HEK293 (cell line): Measurements from ENCODE around the gene NLGN4Y.

Source experiments
- CTCF ChIA-PET: fragments of 350-600 bp; formaldehyde crosslinking; extraction: SDS; loops from one replicate; lab custom pipeline; 2021; ENCODE audit warnings: antibody characterized with exemption; lab: Yijun Ruan, JAX
- POLR2A ChIA-PET: fragments of 300-600 bp; formaldehyde crosslinking; extraction: SDS; loops from one replicate; lab custom pipeline; 2020; ENCODE audit warnings: antibody characterized with exemption, inconsistent platforms; lab: Yijun Ruan, JAX
- H3K27ac ChIP-seq: fragments of 200-500 bp; sonication (Bioruptor generic); 2 replicates; pipeline ENCODE4 v1.5.1; 2014; ENCODE audit warnings: low read depth, low read length, control low read depth, inconsistent platforms; ENCODE audit errors: extremely low read depth
- H3K36me3 ChIP-seq, 2 experiments: fragments of 200-500 bp in 1 of 2; sonication (Bioruptor generic) in 1 of 2; 1 replicate in 1 of 2; 2 replicates in 1 of 2; pipeline ENCODE4 v1.5.1; 2014 to 2017; ENCODE audit warnings: inconsistent platforms in 2 of 2, low read length in 2 of 2; ENCODE audit not compliant: control insufficient read depth in 2 of 2, insufficient read depth in 1 of 2
- H3K4me1 ChIP-seq: fragments of 200-500 bp; sonication (Bioruptor generic); 2 replicates; pipeline ENCODE4 v1.5.1; 2014; ENCODE audit warnings: mild to moderate bottlenecking, low read length, inconsistent platforms; ENCODE audit not compliant: control insufficient read depth, insufficient read depth
- H3K4me3 ChIP-seq: 2 replicates; pipeline ENCODE4 v1.5.1; 2011; ENCODE audit warnings: low read depth, mild to moderate bottlenecking, control low read depth, low read length, moderate library complexity
- H3K9me3 ChIP-seq: fragments of 200-500 bp; sonication (Bioruptor generic); 2 replicates; pipeline ENCODE4 v1.5.1; 2014; ENCODE audit warnings: low read depth, low read length, inconsistent platforms; ENCODE audit not compliant: control insufficient read depth, insufficient read depth
- FEZF1 ChIP-seq: fragments of 450-650 bp; formaldehyde crosslinking; IDR thresholded peaks from 2 replicates; pipeline ENCODE4 v1.5.1; 2016; ENCODE audit warnings: missing biosample characterization, missing genetic modification characterization
- GLIS1 ChIP-seq: fragments of 450-650 bp; formaldehyde crosslinking; IDR thresholded peaks from 2 replicates; pipeline ENCODE4 v1.5.1; 2016; ENCODE audit warnings: missing biosample characterization, missing genetic modification characterization
- HOXD13 ChIP-seq: sonication (generic); formaldehyde crosslinking; IDR thresholded peaks from 2 replicates; pipeline ENCODE4 v1.8.0; 2022; ENCODE audit warnings: missing genetic modification reagents, borderline replicate concordance
- ZBTB8A ChIP-seq: fragments of 450-650 bp; formaldehyde crosslinking; IDR thresholded peaks from 2 replicates; pipeline ENCODE4 v1.5.1; 2016; ENCODE audit warnings: missing biosample characterization, missing genetic modification characterization
- ZNF112 ChIP-seq: fragments of 450-650 bp; formaldehyde crosslinking; IDR thresholded peaks from 2 replicates; pipeline ENCODE4 v1.5.0; 2017; ENCODE audit warnings: missing biosample characterization, missing genetic modification characterization
- ZNF2 ChIP-seq: fragments of 450-650 bp; formaldehyde crosslinking; IDR thresholded peaks from 2 replicates; pipeline ENCODE4 v1.5.1; 2016; ENCODE audit warnings: missing biosample characterization, missing genetic modification characterization
- ZNF202 ChIP-seq: fragments of 450-650 bp; formaldehyde crosslinking; IDR thresholded peaks from 2 replicates; pipeline ENCODE4 v1.5.1; 2016; ENCODE audit warnings: missing biosample characterization, missing genetic modification characterization, borderline replicate concordance
- ZNF514 ChIP-seq: fragments of 450-650 bp; formaldehyde crosslinking; IDR thresholded peaks from 2 replicates; pipeline ENCODE4 v1.5.1; 2016; ENCODE audit warnings: missing biosample characterization, missing genetic modification characterization
- ZNF549 ChIP-seq: fragments of 450-650 bp; IDR thresholded peaks from 2 replicates; pipeline ENCODE4 v1.5.1; 2018; ENCODE audit warnings: missing biosample characterization, missing genetic modification characterization, mild to moderate bottlenecking, inconsistent platforms, moderate library complexity
- ZNF558 ChIP-seq: fragments of 450-650 bp; formaldehyde crosslinking; IDR thresholded peaks from 2 replicates; pipeline ENCODE4 v1.5.1; 2016; ENCODE audit warnings: missing biosample characterization, missing genetic modification characterization
- ZNF560 ChIP-seq: fragments of 450-650 bp; formaldehyde crosslinking; IDR thresholded peaks from 2 replicates; pipeline ENCODE4 v1.5.1; 2017; ENCODE audit warnings: missing biosample characterization, missing genetic modification characterization, borderline replicate concordance
- ZNF571 ChIP-seq: fragments of 450-650 bp; formaldehyde crosslinking; IDR thresholded peaks from 2 replicates; pipeline ENCODE4 v1.5.0; 2017; ENCODE audit warnings: missing biosample characterization, missing genetic modification characterization
- ZNF654 ChIP-seq: fragments of 450-650 bp; formaldehyde crosslinking; IDR thresholded peaks from 2 replicates; pipeline ENCODE4 v1.5.1; 2016; ENCODE audit warnings: low read depth, missing biosample characterization, missing genetic modification characterization
- ZNF747 ChIP-seq: fragments of 450-650 bp; formaldehyde crosslinking; IDR thresholded peaks from 2 replicates; pipeline ENCODE4 v1.5.1; 2016; ENCODE audit warnings: missing biosample characterization, missing genetic modification characterization
- ZNF843 ChIP-seq: fragments of 450-650 bp; formaldehyde crosslinking; IDR thresholded peaks from 2 replicates; pipeline ENCODE4 v1.5.1; 2016; ENCODE audit warnings: missing biosample characterization, missing genetic modification characterization
- TF ChIP-seq, protein P1 (sequence below): fragments of 450-650 bp; formaldehyde crosslinking; IDR thresholded peaks from 2 replicates; pipeline ENCODE4 v1.5.1; 2016; ENCODE audit warnings: missing biosample characterization, missing genetic modification characterization
- TF ChIP-seq, protein P2 (sequence below): fragments of 450-650 bp; formaldehyde crosslinking; IDR thresholded peaks from 2 replicates; pipeline ENCODE4 v1.5.1; 2016; ENCODE audit warnings: missing biosample characterization, missing genetic modification characterization, borderline replicate concordance
- TF ChIP-seq, protein P3 (sequence below): fragments of 450-650 bp; formaldehyde crosslinking; IDR thresholded peaks from 2 replicates; pipeline ENCODE4 v1.5.0; 2017; ENCODE audit warnings: missing biosample characterization, missing genetic modification characterization, borderline replicate concordance

The NLGN4Y gene

DNA sequence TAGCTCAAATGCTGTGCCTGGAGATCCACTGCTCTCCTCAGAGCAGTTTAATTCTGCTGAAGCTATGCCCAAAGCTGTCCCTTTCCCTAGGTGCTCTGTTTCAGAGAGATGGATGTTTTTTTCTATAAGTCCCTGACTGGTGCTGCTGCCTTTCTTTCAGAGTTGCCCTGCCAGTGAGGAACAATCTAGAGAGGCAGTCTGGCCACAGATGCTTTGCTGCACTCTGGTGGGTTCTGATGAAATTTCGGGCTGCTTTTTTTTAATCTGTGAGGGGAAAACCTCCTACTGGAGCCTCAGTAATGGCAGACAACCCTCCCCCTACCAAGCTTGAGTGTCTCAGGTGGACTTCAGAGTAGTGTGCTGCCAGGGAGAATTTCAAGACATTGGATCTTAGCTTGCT is 93.3 kb downstream of the NLGN4Y start (continued):
- TF ChIP-seq ZNF747 (tag by site-specific recombination) = no peak
- no peak for TF ChIP-seq ZBTB8A (tag by site-specific recombination)
- no peak for TF ChIP-seq ZNF2 (tag by site-specific recombination)
- no peak for TF ChIP-seq ZNF202 (tag by site-specific recombination)
- TF ChIP-seq FEZF1 (tag by site-specific recombination) = no peak
- TF ChIP-seq ZNF112 (tag by site-specific recombination) = no peak
- TF ChIP-seq, all 188 proteins: peak for 0

DNA sequence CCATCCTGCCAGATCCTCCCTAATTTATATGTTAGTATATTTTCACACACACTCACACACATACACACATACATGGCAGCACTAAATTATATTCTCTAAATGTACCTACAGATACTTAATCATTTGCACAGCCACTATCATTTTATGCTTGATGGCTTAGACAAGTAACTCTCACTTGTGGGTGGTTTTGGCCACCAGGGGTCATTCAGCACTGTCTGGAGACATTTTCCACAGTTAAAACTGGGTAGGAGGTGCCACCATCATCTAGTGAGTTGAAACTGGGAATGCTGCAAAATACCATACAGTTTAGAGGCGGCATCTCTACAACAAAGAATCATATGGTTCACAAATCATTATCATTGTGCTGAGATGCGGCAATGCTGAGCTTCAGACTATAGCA is 94.2 kb downstream of the NLGN4Y start:
- ChIA-PET CTCF (no interaction called here), POLR2A (no interaction called here)
- Histone ChIP-seq H3K27ac (no peak overlapping the region), H3K9me3 (no peaks in the 10 kb centered on the region), H3K36me3 (no peaks in the 10 kb centered on the region)
- TF ChIP-seq ZNF571 (tag by site-specific recombination) = no peak
- TF ChIP-seq ZBTB8A (tag by site-specific recombination) = no peak
- TF ChIP-seq, all 188 proteins: peak for 0
- no peak overlapping the region for H3K4me3 ChIP-seq
- H3K4me1 ChIP-seq = no peaks in the 10 kb centered on the region

DNA sequence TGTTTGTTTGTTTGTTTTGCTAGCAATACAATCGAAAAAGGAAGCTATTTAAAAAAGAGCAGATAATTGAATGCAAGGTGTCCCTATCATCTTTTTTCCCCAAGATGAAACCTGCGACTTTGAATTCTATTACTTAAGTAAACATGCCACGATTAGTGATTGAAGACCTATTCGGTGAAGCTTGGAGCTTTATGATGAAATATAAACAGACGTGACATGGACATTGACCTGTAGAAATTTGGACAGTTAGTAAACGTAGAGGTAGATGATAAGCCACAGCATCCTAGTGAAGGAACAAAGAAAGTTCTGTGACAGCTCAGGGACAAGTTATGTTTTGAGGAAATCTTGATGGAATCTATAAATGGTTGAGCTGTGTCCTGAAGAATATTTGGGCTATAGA is 103.9 kb downstream of the NLGN4Y start:
- Histone ChIP-seq H3K27ac (no peak overlapping the region), H3K36me3 (no peaks in the 10 kb centered on the region), H3K4me3 (no peak overlapping the region), H3K4me1 (no peaks in the 10 kb centered on the region), H3K9me3 (no peaks in the 10 kb centered on the region)
- CTCF ChIA-PET = no interaction called here
- POLR2A ChIA-PET = no interaction called here
- TF ChIP-seq ZNF560 (tag by site-specific recombination) = no peak
- no peak for TF ChIP-seq ZNF654 (tag by site-specific recombination)
- TF ChIP-seq, protein P1, sequence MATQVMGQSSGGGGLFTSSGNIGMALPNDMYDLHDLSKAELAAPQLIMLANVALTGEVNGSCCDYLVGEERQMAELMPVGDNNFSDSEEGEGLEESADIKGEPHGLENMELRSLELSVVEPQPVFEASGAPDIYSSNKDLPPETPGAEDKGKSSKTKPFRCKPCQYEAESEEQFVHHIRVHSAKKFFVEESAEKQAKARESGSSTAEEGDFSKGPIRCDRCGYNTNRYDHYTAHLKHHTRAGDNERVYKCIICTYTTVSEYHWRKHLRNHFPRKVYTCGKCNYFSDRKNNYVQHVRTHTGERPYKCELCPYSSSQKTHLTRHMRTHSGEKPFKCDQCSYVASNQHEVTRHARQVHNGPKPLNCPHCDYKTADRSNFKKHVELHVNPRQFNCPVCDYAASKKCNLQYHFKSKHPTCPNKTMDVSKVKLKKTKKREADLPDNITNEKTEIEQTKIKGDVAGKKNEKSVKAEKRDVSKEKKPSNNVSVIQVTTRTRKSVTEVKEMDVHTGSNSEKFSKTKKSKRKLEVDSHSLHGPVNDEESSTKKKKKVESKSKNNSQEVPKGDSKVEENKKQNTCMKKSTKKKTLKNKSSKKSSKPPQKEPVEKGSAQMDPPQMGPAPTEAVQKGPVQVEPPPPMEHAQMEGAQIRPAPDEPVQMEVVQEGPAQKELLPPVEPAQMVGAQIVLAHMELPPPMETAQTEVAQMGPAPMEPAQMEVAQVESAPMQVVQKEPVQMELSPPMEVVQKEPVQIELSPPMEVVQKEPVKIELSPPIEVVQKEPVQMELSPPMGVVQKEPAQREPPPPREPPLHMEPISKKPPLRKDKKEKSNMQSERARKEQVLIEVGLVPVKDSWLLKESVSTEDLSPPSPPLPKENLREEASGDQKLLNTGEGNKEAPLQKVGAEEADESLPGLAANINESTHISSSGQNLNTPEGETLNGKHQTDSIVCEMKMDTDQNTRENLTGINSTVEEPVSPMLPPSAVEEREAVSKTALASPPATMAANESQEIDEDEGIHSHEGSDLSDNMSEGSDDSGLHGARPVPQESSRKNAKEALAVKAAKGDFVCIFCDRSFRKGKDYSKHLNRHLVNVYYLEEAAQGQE (tag by site-specific recombination) = no peak
- TF ChIP-seq, protein P2, sequence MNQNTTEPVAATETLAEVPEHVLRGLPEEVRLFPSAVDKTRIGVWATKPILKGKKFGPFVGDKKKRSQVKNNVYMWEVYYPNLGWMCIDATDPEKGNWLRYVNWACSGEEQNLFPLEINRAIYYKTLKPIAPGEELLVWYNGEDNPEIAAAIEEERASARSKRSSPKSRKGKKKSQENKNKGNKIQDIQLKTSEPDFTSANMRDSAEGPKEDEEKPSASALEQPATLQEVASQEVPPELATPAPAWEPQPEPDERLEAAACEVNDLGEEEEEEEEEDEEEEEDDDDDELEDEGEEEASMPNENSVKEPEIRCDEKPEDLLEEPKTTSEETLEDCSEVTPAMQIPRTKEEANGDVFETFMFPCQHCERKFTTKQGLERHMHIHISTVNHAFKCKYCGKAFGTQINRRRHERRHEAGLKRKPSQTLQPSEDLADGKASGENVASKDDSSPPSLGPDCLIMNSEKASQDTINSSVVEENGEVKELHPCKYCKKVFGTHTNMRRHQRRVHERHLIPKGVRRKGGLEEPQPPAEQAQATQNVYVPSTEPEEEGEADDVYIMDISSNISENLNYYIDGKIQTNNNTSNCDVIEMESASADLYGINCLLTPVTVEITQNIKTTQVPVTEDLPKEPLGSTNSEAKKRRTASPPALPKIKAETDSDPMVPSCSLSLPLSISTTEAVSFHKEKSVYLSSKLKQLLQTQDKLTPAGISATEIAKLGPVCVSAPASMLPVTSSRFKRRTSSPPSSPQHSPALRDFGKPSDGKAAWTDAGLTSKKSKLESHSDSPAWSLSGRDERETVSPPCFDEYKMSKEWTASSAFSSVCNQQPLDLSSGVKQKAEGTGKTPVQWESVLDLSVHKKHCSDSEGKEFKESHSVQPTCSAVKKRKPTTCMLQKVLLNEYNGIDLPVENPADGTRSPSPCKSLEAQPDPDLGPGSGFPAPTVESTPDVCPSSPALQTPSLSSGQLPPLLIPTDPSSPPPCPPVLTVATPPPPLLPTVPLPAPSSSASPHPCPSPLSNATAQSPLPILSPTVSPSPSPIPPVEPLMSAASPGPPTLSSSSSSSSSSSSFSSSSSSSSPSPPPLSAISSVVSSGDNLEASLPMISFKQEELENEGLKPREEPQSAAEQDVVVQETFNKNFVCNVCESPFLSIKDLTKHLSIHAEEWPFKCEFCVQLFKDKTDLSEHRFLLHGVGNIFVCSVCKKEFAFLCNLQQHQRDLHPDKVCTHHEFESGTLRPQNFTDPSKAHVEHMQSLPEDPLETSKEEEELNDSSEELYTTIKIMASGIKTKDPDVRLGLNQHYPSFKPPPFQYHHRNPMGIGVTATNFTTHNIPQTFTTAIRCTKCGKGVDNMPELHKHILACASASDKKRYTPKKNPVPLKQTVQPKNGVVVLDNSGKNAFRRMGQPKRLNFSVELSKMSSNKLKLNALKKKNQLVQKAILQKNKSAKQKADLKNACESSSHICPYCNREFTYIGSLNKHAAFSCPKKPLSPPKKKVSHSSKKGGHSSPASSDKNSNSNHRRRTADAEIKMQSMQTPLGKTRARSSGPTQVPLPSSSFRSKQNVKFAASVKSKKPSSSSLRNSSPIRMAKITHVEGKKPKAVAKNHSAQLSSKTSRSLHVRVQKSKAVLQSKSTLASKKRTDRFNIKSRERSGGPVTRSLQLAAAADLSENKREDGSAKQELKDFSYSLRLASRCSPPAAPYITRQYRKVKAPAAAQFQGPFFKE = no peak
- no peak for TF ChIP-seq ZNF549 (tag by site-specific recombination)
- no peak for TF ChIP-seq ZNF843 (tag by site-specific recombination)
- no peak for TF ChIP-seq ZNF558 (tag by site-specific recombination)
- no peak for TF ChIP-seq HOXD13 (CRISPR knock-in tag)
- no peak for TF ChIP-seq GLIS1 (tag by site-specific recombination)
- TF ChIP-seq, protein P3, sequence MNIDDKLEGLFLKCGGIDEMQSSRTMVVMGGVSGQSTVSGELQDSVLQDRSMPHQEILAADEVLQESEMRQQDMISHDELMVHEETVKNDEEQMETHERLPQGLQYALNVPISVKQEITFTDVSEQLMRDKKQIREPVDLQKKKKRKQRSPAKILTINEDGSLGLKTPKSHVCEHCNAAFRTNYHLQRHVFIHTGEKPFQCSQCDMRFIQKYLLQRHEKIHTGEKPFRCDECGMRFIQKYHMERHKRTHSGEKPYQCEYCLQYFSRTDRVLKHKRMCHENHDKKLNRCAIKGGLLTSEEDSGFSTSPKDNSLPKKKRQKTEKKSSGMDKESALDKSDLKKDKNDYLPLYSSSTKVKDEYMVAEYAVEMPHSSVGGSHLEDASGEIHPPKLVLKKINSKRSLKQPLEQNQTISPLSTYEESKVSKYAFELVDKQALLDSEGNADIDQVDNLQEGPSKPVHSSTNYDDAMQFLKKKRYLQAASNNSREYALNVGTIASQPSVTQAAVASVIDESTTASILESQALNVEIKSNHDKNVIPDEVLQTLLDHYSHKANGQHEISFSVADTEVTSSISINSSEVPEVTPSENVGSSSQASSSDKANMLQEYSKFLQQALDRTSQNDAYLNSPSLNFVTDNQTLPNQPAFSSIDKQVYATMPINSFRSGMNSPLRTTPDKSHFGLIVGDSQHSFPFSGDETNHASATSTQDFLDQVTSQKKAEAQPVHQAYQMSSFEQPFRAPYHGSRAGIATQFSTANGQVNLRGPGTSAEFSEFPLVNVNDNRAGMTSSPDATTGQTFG (tag by site-specific recombination) = no peak
- no peak for TF ChIP-seq ZNF514 (tag by site-specific recombination)
